Ascending aorta (tissue), 2 donors: ENCODE measurements around the gene IQGAP2. TPM values are rescaled to one million over a fixed set of nuclear protein-coding genes. Genes with fewer than 3 reads are reported as not detected.

Experiments
- DNase-seq, 2 donors: peaks; one replicate each; pipeline ENCODE4 v3.0.0-alpha.2; 2019; ENCODE audit warnings: low spot score in 2 of 2
- H3K27ac ChIP-seq, 2 donors: fragments of 200-600 bp; sonication (generic); one replicate each; pipeline ENCODE4 v1.5.1; 2016 to 2017; ENCODE audit warnings: mild to moderate bottlenecking in 1 of 2
- H3K27me3 ChIP-seq: fragments of 200-600 bp; sonication (generic); one replicate; pipeline ENCODE4 v1.5.1; 2017
- H3K36me3 ChIP-seq, 2 donors: fragments of 200-600 bp; sonication (generic); one replicate each; pipeline ENCODE4 v1.5.1; 2016
- H3K4me1 ChIP-seq, 2 donors: fragments of 200-600 bp; sonication (generic); one replicate each; pipeline ENCODE4 v1.5.1; 2016 to 2017; ENCODE audit warnings: mild to moderate bottlenecking in 1 of 2
- H3K4me3 ChIP-seq, 2 donors: fragments of 200-600 bp; sonication (generic); one replicate each; pipeline ENCODE4 v1.5.1; 2016 to 2017; ENCODE audit warnings: mild to moderate bottlenecking in 1 of 2
- H3K9me3 ChIP-seq, 2 donors: fragments of 200-600 bp; sonication (generic); one replicate each; pipeline ENCODE4 v1.5.1; 2016
- CTCF ChIP-seq, 3 experiments: fragments of 200-600 bp in 2 of 3; fragments of 450-650 bp in 1 of 3; sonication (generic) in 2 of 3; IDR thresholded peaks; one replicate each; pipeline ENCODE4 v1.5.1; 2016 to 2019; ENCODE audit warnings: antibody characterized with exemption in 3 of 3, mild to moderate bottlenecking in 1 of 3, moderate library complexity in 1 of 3
- intact Hi-C: fragments of 100-400 bp; cut with DNase I; formaldehyde crosslinking; loops from one replicate; pipeline ENCODE4 v1.15.1; 2023
- total RNA-seq: library from RNA; depleted of rRNA; stranded (reverse); fragments of >200 nt; gene quantifications from one replicate; pipeline ENCODE4 v1.1.0, GENCODE V29; 2016

IQGAP2 gene
- total RNA-seq, 1 donor from 2014 or later = 19.8 TPM

- Histone ChIP-seq H3K27ac (no peak overlapping the region), H3K36me3 (no peaks in the 10 kb centered on the region)
- no peak for TF ChIP-seq CTCF (IDR thresholded peaks at IDR 0.05)
Measured at GRCh38 chr5:76462097-76462667, 59.1 kb downstream of the IQGAP2 start.

GRCh38 chr5:76467216-76467615 is 64.1 kb downstream of the IQGAP2 start:
- Histone ChIP-seq H3K36me3 (no peaks in the 10 kb centered on the region), H3K27me3 (no peaks in the 10 kb centered on the region), H3K4me1 (no peaks in the 10 kb centered on the region), H3K27ac (no peak overlapping the region), H3K4me3 (no peak overlapping the region), H3K9me3 (no peaks in the 10 kb centered on the region)
- no peak for DNase-seq
- intact Hi-C loops = no loop called here
- no peak for TF ChIP-seq CTCF (IDR thresholded peaks at IDR 0.05)

More at GRCh38 chr5:76462097-76462667, 59.1 kb downstream of the IQGAP2 start:
- no peaks in the 10 kb centered on the region for H3K4me1 ChIP-seq
- H3K4me3 ChIP-seq = no peak overlapping the region
- no peak for DNase-seq
- H3K9me3 ChIP-seq = no peaks in the 10 kb centered on the region
- intact Hi-C loops = no loop called here
- no peaks in the 10 kb centered on the region for H3K27me3 ChIP-seq

GRCh38 chr5:76468635-76469425 is 65.7 kb downstream of the IQGAP2 start:
- no peak for TF ChIP-seq CTCF (IDR thresholded peaks at IDR 0.05)
- DNase-seq = no peak
- Histone ChIP-seq H3K4me1 (no peaks in the 10 kb centered on the region), H3K36me3 (no peaks in the 10 kb centered on the region), H3K27ac (no peak overlapping the region), H3K4me3 (no peak overlapping the region), H3K27me3 (no peaks in the 10 kb centered on the region), H3K9me3 (no peaks in the 10 kb centered on the region)
- intact Hi-C loops = no loop called here

- H3K27ac ChIP-seq = no peak overlapping the region
- no peaks in the 10 kb centered on the region for H3K27me3 ChIP-seq
- H3K9me3 ChIP-seq = no peaks in the 10 kb centered on the region
- no peak overlapping the region for H3K4me3 ChIP-seq
- no peak for DNase-seq
- no peaks in the 10 kb centered on the region for H3K36me3 ChIP-seq
- TF ChIP-seq CTCF (IDR thresholded peaks at IDR 0.05) = no peak
- intact Hi-C loops = no loop called here
- no peaks in the 10 kb centered on the region for H3K4me1 ChIP-seq
Measured at GRCh38 chr5:76469656-76470290, 66.7 kb downstream of the IQGAP2 start.

- no peak for DNase-seq
- H3K27ac ChIP-seq = no peak overlapping the region
- no peak overlapping the region for H3K4me3 ChIP-seq
Measured at GRCh38 chr5:76470976-76471375, 67.9 kb downstream of the IQGAP2 start.

More at GRCh38 chr5:76470976-76471375, 67.9 kb downstream of the IQGAP2 start:
- H3K27me3 ChIP-seq = no peaks in the 10 kb centered on the region
- H3K4me1 ChIP-seq = no peaks in the 10 kb centered on the region
- no peaks in the 10 kb centered on the region for H3K9me3 ChIP-seq
- TF ChIP-seq CTCF (IDR thresholded peaks at IDR 0.05) = no peak
- H3K36me3 ChIP-seq = no peaks in the 10 kb centered on the region
- intact Hi-C loops = no loop called here
